Tibial artery (tissue), 4 donors: ENCODE results near the gene RRAGD.

Experiments used
- DNase-seq, 2 donors: peaks; one replicate each; pipeline ENCODE4 v3.0.0-alpha.2; 2019
- H3K27ac ChIP-seq, 2 donors: fragments of 200-600 bp; sonication (generic) in 1 of 2; 1 replicate in 1 of 2; 2 replicates in 1 of 2; pipeline ENCODE4 v1.5.1; 2018 to 2019; ENCODE audit warnings: mild to moderate bottlenecking in 1 of 2
- H3K27me3 ChIP-seq, 2 donors: fragments of 200-600 bp; sonication (generic) in 1 of 2; one replicate each; pipeline versions ENCODE4 v1.5.1 to v1.6.0; 2016 to 2019
- H3K36me3 ChIP-seq, 3 donors: fragments of 200-600 bp; sonication (generic) in 2 of 3; one replicate each; pipeline ENCODE4 v1.5.1; 2016 to 2019; ENCODE audit warnings: mild to moderate bottlenecking in 2 of 3
- H3K4me1 ChIP-seq, 4 donors: fragments of 200-600 bp; sonication (generic) in 2 of 4; 1 replicate in 3 of 4; 2 replicates in 1 of 4; pipeline ENCODE4 v1.5.1; 2016 to 2019
- H3K4me3 ChIP-seq, 2 donors: fragments of 200-600 bp; sonication (generic) in 1 of 2; 1 replicate in 1 of 2; 2 replicates in 1 of 2; pipeline ENCODE4 v1.5.1; 2018 to 2019; ENCODE audit warnings: mild to moderate bottlenecking in 2 of 2
- H3K9me3 ChIP-seq, 3 donors: fragments of 200-600 bp; sonication (generic) in 1 of 3; one replicate each; pipeline ENCODE4 v1.5.1; 2016 to 2019
- intact Hi-C: fragments of 100-400 bp; cut with DNase I; formaldehyde crosslinking; loops from one replicate; pipeline ENCODE4 v1.15.0; 2023; ENCODE audit warnings: low total_unique reads
- TF ChIP-seq, protein P1 (sequence below), 2 experiments: fragments of 200-600 bp in 1 of 2; fragments of 450-650 bp in 1 of 2; IDR thresholded peaks; one replicate each; pipeline ENCODE4 v1.5.1; 2017 to 2019; ENCODE audit warnings: antibody characterized with exemption in 2 of 2, mild to moderate bottlenecking in 1 of 2, moderate library complexity in 1 of 2

The RRAGD gene

DNA sequence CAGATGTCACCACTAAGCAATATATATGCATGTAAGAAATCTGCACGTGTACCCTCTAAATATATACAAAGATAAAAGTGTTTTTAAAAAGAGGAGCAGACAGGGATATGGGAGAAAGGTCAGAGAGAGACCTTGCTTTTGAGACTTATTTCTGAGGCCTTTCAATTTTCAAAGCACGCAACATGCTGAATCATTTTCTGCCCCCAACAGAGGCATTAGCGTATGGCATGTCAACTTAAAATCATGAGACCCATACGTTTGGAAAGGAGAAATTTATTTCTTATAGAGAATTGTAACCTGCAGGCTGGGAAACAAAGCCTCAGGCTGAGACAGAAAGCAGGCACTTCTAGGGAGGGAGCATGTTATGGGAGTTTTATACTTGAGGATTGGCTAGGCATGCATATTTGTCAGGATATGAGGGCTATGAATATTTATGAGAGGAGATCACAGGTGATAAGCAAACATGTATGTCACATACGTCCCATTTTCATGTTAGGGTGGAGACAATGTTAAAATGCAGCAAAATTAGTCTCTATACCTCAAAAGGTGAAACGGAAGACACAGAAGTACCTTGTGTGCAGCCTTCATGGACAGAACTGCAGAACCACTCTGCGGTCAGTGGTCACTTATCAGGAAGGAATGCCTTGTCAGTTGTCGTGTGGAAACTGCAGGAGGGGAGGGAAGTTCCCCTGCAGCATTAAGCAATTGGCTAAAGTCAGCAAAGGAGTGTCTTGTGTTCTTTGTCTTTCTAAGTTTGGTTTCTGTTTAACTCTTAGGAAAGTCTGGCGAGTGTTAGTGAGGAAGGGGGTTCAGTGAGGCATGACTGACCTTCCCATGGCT lies 90.7 kb downstream of the RRAGD start:
- Histone ChIP-seq H3K36me3 (peaks cover 0 to 19% (median 5%) of the 10 kb centered on the region in 3 donors), H3K4me1 (peaks cover 0 to 8% (median 0%) of the 10 kb centered on the region in 4 donors), H3K27ac (no peak overlapping the region), H3K27me3 (no peaks in the 10 kb centered on the region), H3K9me3 (no peaks in the 10 kb centered on the region), H3K4me3 (no peak overlapping the region)
- DNase-seq, result no peak
- TF ChIP-seq, protein P1, sequence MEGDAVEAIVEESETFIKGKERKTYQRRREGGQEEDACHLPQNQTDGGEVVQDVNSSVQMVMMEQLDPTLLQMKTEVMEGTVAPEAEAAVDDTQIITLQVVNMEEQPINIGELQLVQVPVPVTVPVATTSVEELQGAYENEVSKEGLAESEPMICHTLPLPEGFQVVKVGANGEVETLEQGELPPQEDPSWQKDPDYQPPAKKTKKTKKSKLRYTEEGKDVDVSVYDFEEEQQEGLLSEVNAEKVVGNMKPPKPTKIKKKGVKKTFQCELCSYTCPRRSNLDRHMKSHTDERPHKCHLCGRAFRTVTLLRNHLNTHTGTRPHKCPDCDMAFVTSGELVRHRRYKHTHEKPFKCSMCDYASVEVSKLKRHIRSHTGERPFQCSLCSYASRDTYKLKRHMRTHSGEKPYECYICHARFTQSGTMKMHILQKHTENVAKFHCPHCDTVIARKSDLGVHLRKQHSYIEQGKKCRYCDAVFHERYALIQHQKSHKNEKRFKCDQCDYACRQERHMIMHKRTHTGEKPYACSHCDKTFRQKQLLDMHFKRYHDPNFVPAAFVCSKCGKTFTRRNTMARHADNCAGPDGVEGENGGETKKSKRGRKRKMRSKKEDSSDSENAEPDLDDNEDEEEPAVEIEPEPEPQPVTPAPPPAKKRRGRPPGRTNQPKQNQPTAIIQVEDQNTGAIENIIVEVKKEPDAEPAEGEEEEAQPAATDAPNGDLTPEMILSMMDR (IDR thresholded peaks at IDR 0.05), result no peak
- intact Hi-C loops, result no loop called here

DNA sequence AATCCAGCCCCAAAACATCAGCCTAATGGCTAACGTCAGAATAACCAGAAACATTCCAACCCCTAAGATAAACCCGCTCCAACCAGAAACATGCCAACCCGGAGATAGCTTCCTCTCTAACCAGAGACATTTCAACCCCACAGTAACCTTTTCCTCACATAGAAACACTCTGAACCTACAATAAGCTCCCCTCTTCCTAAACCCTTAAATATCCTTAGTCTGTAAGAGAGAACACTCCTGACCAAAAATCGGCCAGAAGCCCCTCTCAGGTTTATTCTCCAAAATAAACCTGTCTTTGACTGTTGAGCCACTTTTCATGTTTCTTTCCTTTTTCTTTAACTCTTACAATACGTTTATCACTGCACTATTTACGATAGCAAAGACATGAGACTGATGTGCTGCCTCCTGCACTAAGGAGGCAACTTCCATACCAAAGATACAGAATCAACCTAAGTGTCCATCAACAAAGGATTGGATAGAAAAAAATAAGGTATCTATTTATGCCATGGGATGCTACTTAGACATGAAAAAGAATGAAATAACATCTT lies 92.0 kb downstream of the RRAGD start:
- TF ChIP-seq, protein P1 (IDR thresholded peaks at IDR 0.05), result no peak
- no peak overlapping the region for H3K4me3 ChIP-seq
- no peak overlapping the region for H3K27ac ChIP-seq
- H3K4me1 ChIP-seq, result peaks cover 0 to 8% (median 0%) of the 10 kb centered on the region in 4 donors
- intact Hi-C loops, result no loop called here
- H3K27me3 ChIP-seq, result no peaks in the 10 kb centered on the region
- peaks cover 0 to 14% (median 2%) of the 10 kb centered on the region in 3 donors for H3K36me3 ChIP-seq
- H3K9me3 ChIP-seq, result no peaks in the 10 kb centered on the region
- DNase-seq, result no peak

DNA sequence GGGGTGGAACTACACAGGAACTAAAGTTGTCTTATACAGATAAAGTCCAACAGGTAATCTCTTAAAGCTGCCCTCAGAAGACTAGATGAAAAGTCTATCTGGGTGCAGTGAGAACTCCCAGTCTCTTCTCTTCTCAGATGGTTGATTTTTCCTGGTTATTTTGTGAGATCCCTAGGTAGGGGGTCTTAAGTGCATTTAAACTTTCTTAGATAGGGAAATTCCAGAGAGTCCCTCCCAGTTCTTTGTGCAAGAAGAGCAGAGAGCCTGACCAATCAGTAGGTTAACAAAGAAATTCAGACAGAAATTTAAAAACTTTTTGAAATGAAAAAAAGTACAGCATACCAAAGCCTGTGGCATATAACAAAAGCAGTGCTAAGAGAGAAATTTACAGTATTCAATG lies 95.0 kb downstream of the RRAGD start:
- TF ChIP-seq, protein P1 (IDR thresholded peaks at IDR 0.05), result no peak
- DNase-seq, result no peak
- Histone ChIP-seq H3K27me3 (no peaks in the 10 kb centered on the region), H3K9me3 (no peaks in the 10 kb centered on the region), H3K27ac (no peak overlapping the region), H3K4me3 (no peak overlapping the region), H3K4me1 (peaks cover 0 to 23% (median 15%) of the 10 kb centered on the region in 4 donors), H3K36me3 (peaks cover 0 to 14% (median 8%) of the 10 kb centered on the region in 3 donors)
- intact Hi-C loops, result no loop called here

DNA sequence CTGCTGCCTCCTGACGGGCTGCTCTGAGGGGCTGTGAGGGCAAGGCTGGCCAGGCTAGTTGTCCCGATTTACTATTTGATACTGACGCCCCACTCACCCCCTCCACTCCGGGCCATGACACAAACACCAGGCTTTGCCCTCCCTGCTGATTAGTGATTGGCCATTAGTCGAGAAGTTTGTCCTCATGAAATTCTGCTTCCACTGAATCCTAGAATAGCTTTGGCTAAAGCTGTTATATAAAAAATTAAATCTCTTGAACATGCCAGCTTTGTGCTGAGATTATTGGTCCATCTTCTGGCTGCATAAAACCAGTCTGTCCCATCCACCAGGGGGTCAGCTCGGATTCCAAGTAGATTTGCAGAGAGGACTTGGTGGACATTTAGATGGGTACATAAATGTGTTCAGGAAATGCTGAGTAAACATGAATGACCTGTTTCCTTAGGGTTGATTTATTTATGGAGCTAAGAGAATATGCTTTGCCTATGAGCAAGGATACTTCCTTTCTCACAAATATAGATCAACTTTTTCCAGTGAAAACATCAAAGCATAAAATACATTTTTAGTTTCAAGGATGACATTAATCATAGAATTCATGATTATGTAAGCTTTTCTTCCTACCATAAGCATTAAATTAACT lies 96.7 kb downstream of the RRAGD start, which contains the start of gene GABRR2:
Gene GABRR2, minus strand, starts transcription at position 51 of the 637 bp plus-strand sequence. CDS start 134 bp downstream, outside the sequence.
- DNase-seq, result no peak
- no peak within 1 kb of the TSS for H3K27ac ChIP-seq
- no peaks in the 10 kb centered on the region for H3K9me3 ChIP-seq
- TF ChIP-seq, protein P1 (IDR thresholded peaks at IDR 0.05), result no peak
- intact Hi-C loops, result no loop called here
- peaks cover 0 to 32% (median 23%) of the 10 kb centered on the region in 4 donors for H3K4me1 ChIP-seq
- no peak within 1 kb of the TSS for H3K4me3 ChIP-seq
- no peaks in the 10 kb centered on the region for H3K27me3 ChIP-seq
- peaks cover 0 to 8% (median 6%) of the 10 kb centered on the region in 3 donors for H3K36me3 ChIP-seq

DNA sequence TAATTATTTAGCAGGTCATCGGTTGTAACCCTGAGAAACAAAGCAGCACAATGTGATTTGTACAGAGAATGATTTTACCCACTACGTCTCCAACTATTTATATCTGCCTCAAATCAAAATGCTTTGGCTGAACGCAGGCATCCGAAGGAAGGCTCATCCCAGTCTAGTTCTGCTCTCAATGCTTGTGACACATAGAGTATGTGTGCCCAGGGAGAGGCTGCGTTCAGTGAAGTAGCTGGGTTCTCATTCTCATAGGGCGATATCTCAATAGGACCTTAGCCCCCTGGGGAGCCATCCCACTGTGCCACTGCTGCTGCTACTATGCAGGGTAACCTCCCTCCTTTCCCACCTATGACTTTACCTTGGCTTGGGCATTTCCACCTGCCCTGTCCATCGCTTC lies 97.4 kb downstream of the RRAGD start:
- Histone ChIP-seq H3K4me1 (peaks cover 0 to 32% (median 23%) of the 10 kb centered on the region in 4 donors), H3K27ac (no peak overlapping the region), H3K27me3 (no peaks in the 10 kb centered on the region), H3K4me3 (no peak overlapping the region), H3K9me3 (no peaks in the 10 kb centered on the region), H3K36me3 (peaks cover 0 to 8% (median under 1%) of the 10 kb centered on the region in 3 donors)
- intact Hi-C loops, result no loop called here
- TF ChIP-seq, protein P1 (IDR thresholded peaks at IDR 0.05), result no peak
- DNase-seq, result no peak
